Chondrocyte (in vitro differentiated cells): ENCODE measurements around the gene SCGB1A1. TPM values are rescaled to one million over a fixed set of nuclear protein-coding genes. Genes with fewer than 3 reads are reported as not detected.

Experiments
- DNase-seq: peaks from one replicate; pipeline ENCODE4 v3.0.0; 2021; ENCODE audit warnings: mixed read lengths, low spot score
- H3K27ac Mint-ChIP-seq: one replicate; pipeline ENCODE4 v1.8.0; 2021; ENCODE audit warnings: mild to moderate bottlenecking, moderate library complexity, mixed read lengths; ENCODE audit not compliant: unreplicated experiment
- H3K27me3 Mint-ChIP-seq: 2 replicates; pipeline ENCODE4 v1.8.0; 2021; ENCODE audit warnings: low read depth, mixed read lengths
- H3K36me3 Mint-ChIP-seq: 2 replicates; pipeline ENCODE4 v1.8.0; 2021; ENCODE audit warnings: low read depth, mixed read lengths
- H3K4me1 Mint-ChIP-seq: 2 replicates; pipeline ENCODE4 v1.8.0; 2021; ENCODE audit warnings: low read depth, mild to moderate bottlenecking, mixed read lengths
- H3K4me3 Mint-ChIP-seq: one replicate; pipeline ENCODE4 v1.8.0; 2021; ENCODE audit warnings: mild to moderate bottlenecking, moderate library complexity, mixed read lengths; ENCODE audit not compliant: unreplicated experiment
- H3K9me3 Mint-ChIP-seq: 2 replicates; pipeline ENCODE4 v1.8.0; 2021; ENCODE audit warnings: low read depth, mixed read lengths
- total RNA-seq: library from RNA; stranded (reverse); gene quantifications from 3 replicates; pipeline ENCODE4 v1.2.1, GENCODE V29; 2021
- TF ChIP-seq, protein P1 (sequence below): fragments of 200-600 bp; sonication (generic); IDR thresholded peaks from 2 replicates; pipeline ENCODE4 v1.5.0; 2021; ENCODE audit warnings: antibody characterized with exemption, mild to moderate bottlenecking, moderate library complexity

Gene SCGB1A1
- total RNA-seq, 1 donor from 2014 or later = not detected

DNA sequence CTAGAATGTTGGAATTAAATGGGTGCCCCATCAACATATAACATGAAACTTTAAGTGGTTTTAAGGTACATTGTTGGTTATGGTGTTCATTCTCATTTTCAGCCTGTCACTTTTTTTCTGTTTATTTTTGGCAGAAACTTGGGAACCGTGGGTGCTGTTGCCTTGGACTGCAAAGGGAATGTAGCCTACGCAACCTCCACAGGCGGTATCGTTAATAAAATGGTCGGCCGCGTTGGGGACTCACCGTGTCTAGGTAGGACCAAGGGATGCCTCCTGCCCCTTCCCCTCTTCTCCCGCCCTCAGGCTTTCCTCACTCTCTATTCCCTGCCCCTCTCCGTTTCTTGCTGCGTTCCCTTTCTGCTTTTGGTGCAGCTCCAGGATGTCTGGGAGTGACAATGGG, 29.8 kb upstream of the SCGB1A1 start:
- Mint-ChIP-seq H3K36me3 (no peaks in the 10 kb centered on the region), H3K4me3 (no peak overlapping the region), H3K27me3 (no peaks in the 10 kb centered on the region), H3K27ac (no peak overlapping the region), H3K4me1 (no peaks in the 10 kb centered on the region), H3K9me3 (no peaks in the 10 kb centered on the region)
- no peak for DNase-seq
- TF ChIP-seq, protein P1, sequence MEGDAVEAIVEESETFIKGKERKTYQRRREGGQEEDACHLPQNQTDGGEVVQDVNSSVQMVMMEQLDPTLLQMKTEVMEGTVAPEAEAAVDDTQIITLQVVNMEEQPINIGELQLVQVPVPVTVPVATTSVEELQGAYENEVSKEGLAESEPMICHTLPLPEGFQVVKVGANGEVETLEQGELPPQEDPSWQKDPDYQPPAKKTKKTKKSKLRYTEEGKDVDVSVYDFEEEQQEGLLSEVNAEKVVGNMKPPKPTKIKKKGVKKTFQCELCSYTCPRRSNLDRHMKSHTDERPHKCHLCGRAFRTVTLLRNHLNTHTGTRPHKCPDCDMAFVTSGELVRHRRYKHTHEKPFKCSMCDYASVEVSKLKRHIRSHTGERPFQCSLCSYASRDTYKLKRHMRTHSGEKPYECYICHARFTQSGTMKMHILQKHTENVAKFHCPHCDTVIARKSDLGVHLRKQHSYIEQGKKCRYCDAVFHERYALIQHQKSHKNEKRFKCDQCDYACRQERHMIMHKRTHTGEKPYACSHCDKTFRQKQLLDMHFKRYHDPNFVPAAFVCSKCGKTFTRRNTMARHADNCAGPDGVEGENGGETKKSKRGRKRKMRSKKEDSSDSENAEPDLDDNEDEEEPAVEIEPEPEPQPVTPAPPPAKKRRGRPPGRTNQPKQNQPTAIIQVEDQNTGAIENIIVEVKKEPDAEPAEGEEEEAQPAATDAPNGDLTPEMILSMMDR = no peak

DNA sequence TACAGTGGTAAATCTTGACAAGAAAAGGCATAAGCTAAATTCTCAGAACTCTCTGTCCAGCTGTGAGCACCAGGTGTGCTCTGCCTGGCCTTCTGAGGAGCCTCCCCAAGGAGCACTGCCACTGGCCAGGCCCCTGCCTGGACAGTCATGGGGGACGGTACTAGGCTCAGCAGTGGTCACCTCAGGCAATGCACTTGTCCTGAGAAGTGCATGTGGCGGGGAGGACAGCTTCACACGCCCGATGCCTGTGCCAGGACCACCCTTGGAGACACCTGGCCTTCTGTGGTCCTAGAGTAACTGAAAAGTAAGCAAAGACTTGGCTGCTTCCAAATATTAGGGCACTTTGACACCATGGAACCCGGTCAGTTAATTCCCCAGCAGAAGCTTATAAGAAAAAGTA, 28.6 kb upstream of the SCGB1A1 start:
- Mint-ChIP-seq H3K9me3 (no peaks in the 10 kb centered on the region), H3K4me1 (peaks cover 7% of the 10 kb centered on the region), H3K27ac (no peak overlapping the region), H3K4me3 (no peak overlapping the region), H3K27me3 (no peaks in the 10 kb centered on the region), H3K36me3 (no peaks in the 10 kb centered on the region)
- no peak for DNase-seq
- TF ChIP-seq, protein P1 = no peak

DNA sequence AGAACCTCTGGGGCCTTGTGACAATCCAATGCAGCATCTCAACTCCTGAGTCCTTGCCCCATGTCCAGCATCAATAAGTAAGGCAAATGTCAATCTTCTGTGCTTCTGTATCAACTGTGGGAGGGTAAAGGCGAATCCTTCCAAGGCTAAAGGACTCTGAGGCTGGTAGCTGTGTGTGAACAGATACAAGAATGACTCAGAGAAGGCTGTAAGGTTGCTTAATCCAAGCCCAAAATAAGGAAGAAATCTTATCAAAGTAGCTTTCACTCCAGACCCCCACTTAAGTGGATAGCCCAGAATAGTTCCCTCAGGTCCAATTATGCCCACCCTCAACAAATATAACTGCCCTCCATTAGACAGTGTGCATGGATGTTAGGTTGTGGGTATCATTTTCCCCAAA, 28.1 kb upstream of the SCGB1A1 start:
- H3K4me3 Mint-ChIP-seq = no peak overlapping the region
- TF ChIP-seq, protein P1 = no peak
- H3K9me3 Mint-ChIP-seq = no peaks in the 10 kb centered on the region
- peaks cover 10% of the 10 kb centered on the region for H3K4me1 Mint-ChIP-seq
- no peak for DNase-seq
- no peaks in the 10 kb centered on the region for H3K27me3 Mint-ChIP-seq
- no peaks in the 10 kb centered on the region for H3K36me3 Mint-ChIP-seq
- no peak overlapping the region for H3K27ac Mint-ChIP-seq

DNA sequence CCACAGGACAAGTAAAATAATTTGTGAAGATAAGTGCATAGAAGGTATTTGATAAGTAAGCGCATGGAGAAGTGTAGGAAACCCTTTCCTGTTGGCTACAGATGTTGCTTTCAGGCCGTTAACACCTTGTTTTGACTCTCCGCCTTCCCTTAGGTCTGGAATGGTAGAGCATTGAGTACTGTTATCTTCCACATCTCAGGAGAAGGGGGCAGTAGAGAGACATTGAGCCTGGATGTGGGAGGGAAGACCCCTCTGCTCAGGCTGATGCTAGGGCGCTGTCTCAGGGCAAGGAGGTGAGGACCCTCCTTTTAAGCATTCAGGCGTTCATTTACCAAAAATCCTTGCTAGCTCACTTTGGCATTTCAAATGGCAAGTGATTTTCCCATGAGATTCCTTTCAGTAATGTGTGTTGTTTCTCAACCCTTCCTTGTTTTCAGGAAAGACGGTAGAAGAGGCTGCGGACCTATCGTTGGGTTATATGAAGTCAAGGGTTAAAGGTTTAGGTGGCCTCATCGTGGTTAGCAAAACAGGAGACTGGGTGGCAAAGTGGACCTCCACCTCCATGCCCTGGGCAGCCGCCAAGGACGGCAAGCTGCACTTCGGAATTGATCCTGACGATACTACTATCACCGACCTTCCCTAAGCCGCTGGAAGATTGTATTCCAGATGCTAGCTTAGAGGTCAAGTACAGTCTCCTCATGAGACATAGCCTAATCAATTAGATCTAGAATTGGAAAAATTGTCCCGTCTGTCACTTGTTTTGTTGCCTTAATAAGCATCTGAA, 27.0 kb upstream of the SCGB1A1 start:
- Mint-ChIP-seq H3K36me3 (no peaks in the 10 kb centered on the region), H3K4me3 (no peak overlapping the region), H3K9me3 (no peaks in the 10 kb centered on the region), H3K27me3 (no peaks in the 10 kb centered on the region), H3K27ac (no peak overlapping the region), H3K4me1 (peaks cover 14% of the 10 kb centered on the region)
- DNase-seq = no peak
- TF ChIP-seq, protein P1 = peak; percentile 38

DNA sequence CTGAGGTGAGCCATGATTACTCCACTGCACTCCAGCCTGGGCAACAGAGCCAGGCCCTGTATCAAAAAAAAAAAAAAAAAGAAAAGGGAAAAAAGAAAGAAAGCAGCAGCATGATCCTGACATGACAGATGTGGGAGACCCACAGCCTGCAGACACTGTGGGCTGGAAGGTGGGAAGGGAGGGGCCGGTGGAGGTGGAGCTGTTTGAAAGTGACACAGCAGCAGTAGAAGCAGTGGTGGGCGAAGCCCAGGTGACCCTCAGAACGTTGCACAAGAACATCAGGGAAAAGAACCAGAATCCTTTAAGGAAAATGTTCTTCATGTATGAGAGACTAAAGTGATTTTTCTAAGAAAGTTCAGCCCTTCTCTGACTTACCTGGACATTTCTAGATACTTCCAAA, 26.3 kb upstream of the SCGB1A1 start:
- Mint-ChIP-seq H3K36me3 (no peaks in the 10 kb centered on the region), H3K27me3 (no peaks in the 10 kb centered on the region), H3K27ac (peak overlapping the region; percentile 61), H3K9me3 (no peaks in the 10 kb centered on the region), H3K4me3 (no peak overlapping the region), H3K4me1 (peaks cover 14% of the 10 kb centered on the region)
- TF ChIP-seq, protein P1 = no peak
- no peak for DNase-seq
